SK-N-SH treated with all-trans-retinoic acid at 6 μM for 48 hours (cell line): ENCODE data around the gene BAK1.
"Not testable (repeated sequence)": the region's sequence is repeated elsewhere in the genome, so short reads cannot be mapped to it uniquely, and the experiment has no call there.

Experiments
- ATAC-seq: fragments of 200-7000 bp; cut with Tn5 transposase; 3 replicates; pipeline ENCODE4 v1.9.1; 2020; ENCODE audit warnings: mild to moderate bottlenecking, moderate library complexity
- ARNTL ChIP-seq: fragments of 450-650 bp; formaldehyde crosslinking; IDR thresholded peaks from 2 replicates; pipeline ENCODE4 v1.5.0; 2020; ENCODE audit warnings: low read depth, mild to moderate bottlenecking, moderate library complexity, borderline replicate concordance
- BACH2 ChIP-seq: fragments of 250-450 bp; sonication (Bioruptor Pico); IDR thresholded peaks from 2 replicates; pipeline ENCODE4 v1.9.0; 2021; ENCODE audit warnings: mild to moderate bottlenecking, borderline replicate concordance
- CREB5 ChIP-seq: fragments of 250-450 bp; sonication (Bioruptor Pico); IDR thresholded peaks from 2 replicates; pipeline ENCODE4 v1.5.1; 2020; ENCODE audit warnings: low read depth, mild to moderate bottlenecking, moderate library complexity
- CSDC2 ChIP-seq: fragments of 250-450 bp; sonication (Bioruptor Pico); IDR thresholded peaks from 2 replicates; pipeline ENCODE4 v1.5.0; 2020; ENCODE audit warnings: mild to moderate bottlenecking, moderate library complexity
- ESRRG ChIP-seq: fragments of 250-450 bp; sonication (Bioruptor Pico); IDR thresholded peaks from 2 replicates; pipeline ENCODE4 v1.6.1; 2021; ENCODE audit warnings: mild to moderate bottlenecking
- GLIS3 ChIP-seq: fragments of 250-450 bp; sonication (Bioruptor Pico); IDR thresholded peaks from 2 replicates; pipeline ENCODE4 v1.5.0; 2020; ENCODE audit warnings: mild to moderate bottlenecking, moderate library complexity
- ISL1 ChIP-seq: fragments of 250-450 bp; sonication (Bioruptor Pico); IDR thresholded peaks from 2 replicates; pipeline ENCODE4 v2.1.2; 2022; ENCODE audit warnings: mild to moderate bottlenecking, moderate library complexity
- OSR1 ChIP-seq: fragments of 250-450 bp; sonication (Bioruptor Pico); IDR thresholded peaks from 2 replicates; pipeline ENCODE4 v1.8.0; 2022; ENCODE audit warnings: moderate library complexity, mild to moderate bottlenecking, inconsistent platforms
- PATZ1 ChIP-seq: fragments of 250-450 bp; sonication (Bioruptor Pico); IDR thresholded peaks from 2 replicates; pipeline ENCODE4 v1.8.0; 2020; ENCODE audit warnings: mild to moderate bottlenecking, moderate library complexity, borderline replicate concordance
- POU6F1 ChIP-seq: fragments of 250-450 bp; sonication (Bioruptor Pico); IDR thresholded peaks from 2 replicates; pipeline ENCODE4 v1.8.0; 2021; ENCODE audit warnings: low read depth, mild to moderate bottlenecking, moderate library complexity, borderline replicate concordance
- PPARA ChIP-seq: fragments of 250-450 bp; sonication (Bioruptor Pico); IDR thresholded peaks from 2 replicates; pipeline ENCODE4 v1.5.0; 2020; ENCODE audit warnings: mild to moderate bottlenecking, borderline replicate concordance
- RARB ChIP-seq: fragments of 250-450 bp; sonication (Bioruptor Pico); IDR thresholded peaks from 2 replicates; pipeline ENCODE4 v1.8.0; 2021; ENCODE audit warnings: mild to moderate bottlenecking, moderate library complexity
- SNAI2 ChIP-seq: fragments of 250-450 bp; sonication (Bioruptor Pico); IDR thresholded peaks from 2 replicates; pipeline ENCODE4 v1.5.0; 2020; ENCODE audit warnings: mild to moderate bottlenecking, moderate library complexity
- TCF4 ChIP-seq: fragments of 250-450 bp; sonication (Bioruptor Pico); IDR thresholded peaks from 2 replicates; pipeline ENCODE4 v1.8.0; 2021; ENCODE audit warnings: mild to moderate bottlenecking, moderate library complexity, borderline replicate concordance
- TOX ChIP-seq: fragments of 250-450 bp; sonication (Bioruptor Pico); IDR thresholded peaks from 2 replicates; pipeline ENCODE4 v1.8.0; 2021; ENCODE audit warnings: mild to moderate bottlenecking, moderate library complexity, borderline replicate concordance
- TSHZ2 ChIP-seq: fragments of 250-450 bp; sonication (Bioruptor Pico); IDR thresholded peaks from 2 replicates; pipeline ENCODE4 v1.5.0; 2020; ENCODE audit warnings: mild to moderate bottlenecking, moderate library complexity
- ZC3H10 ChIP-seq: fragments of 250-450 bp; sonication (Bioruptor Pico); IDR thresholded peaks from 2 replicates; pipeline ENCODE4 v1.5.1; 2021; ENCODE audit warnings: mild to moderate bottlenecking, moderate library complexity
- ZFP3 ChIP-seq: fragments of 250-450 bp; sonication (Bioruptor Pico); IDR thresholded peaks from 2 replicates; pipeline ENCODE4 v1.5.0; 2020; ENCODE audit warnings: mild to moderate bottlenecking, moderate library complexity
- ZFP30 ChIP-seq: fragments of 450-650 bp; formaldehyde crosslinking; IDR thresholded peaks from 2 replicates; pipeline ENCODE4 v1.5.0; 2022; ENCODE audit warnings: mild to moderate bottlenecking, moderate library complexity
- ZNF565 ChIP-seq: fragments of 450-650 bp; formaldehyde crosslinking; conservative IDR thresholded peaks from 2 replicates; pipeline ENCODE4 v1.5.0; 2020; ENCODE audit warnings: low read depth, mild to moderate bottlenecking, moderate library complexity
- ZNF8 ChIP-seq: fragments of 450-650 bp; formaldehyde crosslinking; IDR thresholded peaks from 2 replicates; pipeline ENCODE4 v1.5.0; 2020; ENCODE audit warnings: mild to moderate bottlenecking, moderate library complexity

The BAK1 gene

GRCh38 chr6:33599413-33599938 is 19.4 kb upstream of the BAK1 start:
- TF ChIP-seq TCF4 (CRISPR knock-in tag) (no peak), POU6F1 (no peak), SNAI2 (CRISPR knock-in tag) (no peak), TSHZ2 (no peak), ARNTL (no peak), ESRRG (no peak), CSDC2 (CRISPR knock-in tag) (no peak), ZC3H10 (CRISPR knock-in tag) (no peak), OSR1 (CRISPR knock-in tag) (no peak), PATZ1 (CRISPR knock-in tag) (no peak), ZFP30 (no peak), TOX (no peak), ISL1 (CRISPR knock-in tag) (no peak), ZFP3 (no peak), ZNF565 (CRISPR knock-in tag) (no peak), PPARA (no peak), GLIS3 (CRISPR knock-in tag) (no peak), ZNF8 (CRISPR knock-in tag) (no peak), CREB5 (CRISPR knock-in tag) (no peak)
- TF ChIP-seq, all 23 proteins: peak for 0
- ATAC-seq, result no peak

GRCh38 chr6:33597551-33598322 is 17.7 kb upstream of the BAK1 start:
- ATAC-seq, result no peak
- TF ChIP-seq BACH2 (CRISPR knock-in tag) (no peak), TSHZ2 (no peak), RARB (CRISPR knock-in tag) (no peak), ZFP30 (no peak), ARNTL (no peak), TOX (no peak)

GRCh38 chr6:33596894-33597293 is 16.8 kb upstream of the BAK1 start:
- not testable (repeated sequence) for ATAC-seq
